ENCODE results near the gene HADHA.

Gene HADHA

GRCh38 chr2:26189123-26189522 is 55.3 kb downstream of the HADHA start:
- no peak overlapping the region for H3K4me3 ChIP-seq (ENCODE audit: low read length)
- H3K4me1 ChIP-seq (ENCODE audit: insufficient read depth, low read length) = no peaks in the 10 kb centered on the region
- H3K9me3 ChIP-seq (ENCODE audit: insufficient read depth, low read depth, low read length) = no peaks in the 10 kb centered on the region
- H3K9ac ChIP-seq (ENCODE audit: low read depth, low read length) = no peak overlapping the region
- no peak overlapping the region for H3K27ac ChIP-seq (ENCODE audit: low read length)
- H3K27me3 ChIP-seq (ENCODE audit: insufficient read depth, low read length) = peaks cover 13% of the 10 kb centered on the region
- peaks cover 53% of the 10 kb centered on the region for H3K36me3 ChIP-seq (ENCODE audit: insufficient read depth, low read depth, low read length)

GRCh38 chr2:26187537-26188104 is 56.8 kb downstream of the HADHA start:
- Histone ChIP-seq H3K9me3 (ENCODE audit: insufficient read depth, low read depth, low read length) (no peaks in the 10 kb centered on the region), H3K4me1 (ENCODE audit: insufficient read depth, low read length) (no peaks in the 10 kb centered on the region), H3K4me3 (ENCODE audit: low read length) (no peak overlapping the region), H3K36me3 (ENCODE audit: insufficient read depth, low read depth, low read length) (peaks cover 43% of the 10 kb centered on the region), H3K9ac (ENCODE audit: low read depth, low read length) (no peak overlapping the region), H3K27me3 (ENCODE audit: insufficient read depth, low read length) (peaks cover 28% of the 10 kb centered on the region), H3K27ac (ENCODE audit: low read length) (no peak overlapping the region)

- Histone ChIP-seq H3K27me3 (ENCODE audit: insufficient read depth, low read length) (peaks cover 33% of the 10 kb centered on the region), H3K27ac (ENCODE audit: low read length) (no peak overlapping the region), H3K9me3 (ENCODE audit: insufficient read depth, low read depth, low read length) (no peaks in the 10 kb centered on the region), H3K4me1 (ENCODE audit: insufficient read depth, low read length) (no peaks in the 10 kb centered on the region), H3K36me3 (ENCODE audit: insufficient read depth, low read depth, low read length) (peaks cover 38% of the 10 kb centered on the region), H3K4me3 (ENCODE audit: low read length) (no peak overlapping the region), H3K9ac (ENCODE audit: low read depth, low read length) (no peak overlapping the region)
Measured at GRCh38 chr2:26187114-26187513, 57.3 kb downstream of the HADHA start.

GRCh38 chr2:26185954-26186770 is 58.3 kb downstream of the HADHA start:
- Histone ChIP-seq H3K9me3 (ENCODE audit: insufficient read depth, low read depth, low read length) (no peaks in the 10 kb centered on the region), H3K9ac (ENCODE audit: low read depth, low read length) (no peak overlapping the region), H3K4me1 (ENCODE audit: insufficient read depth, low read length) (no peaks in the 10 kb centered on the region), H3K4me3 (ENCODE audit: low read length) (no peak overlapping the region), H3K27ac (ENCODE audit: low read length) (no peak overlapping the region), H3K27me3 (ENCODE audit: insufficient read depth, low read length) (peaks cover 38% of the 10 kb centered on the region), H3K36me3 (ENCODE audit: insufficient read depth, low read depth, low read length) (peaks cover 30% of the 10 kb centered on the region; the same call in 1 of the 2 replicates)

- H3K9me3 ChIP-seq (ENCODE audit: insufficient read depth, low read depth, low read length) = no peaks in the 10 kb centered on the region
- no peak overlapping the region for H3K9ac ChIP-seq (ENCODE audit: low read depth, low read length)
- H3K27ac ChIP-seq (ENCODE audit: low read length) = no peak overlapping the region
- H3K36me3 ChIP-seq (ENCODE audit: insufficient read depth, low read depth, low read length) = peaks cover 22% of the 10 kb centered on the region; the same call in 1 of the 2 replicates
- peak overlapping the region; percentile 24; the same call in 1 of the 2 replicates for H3K4me3 ChIP-seq (ENCODE audit: low read length)
- H3K4me1 ChIP-seq (ENCODE audit: insufficient read depth, low read length) = no peaks in the 10 kb centered on the region
- H3K27me3 ChIP-seq (ENCODE audit: insufficient read depth, low read length) = peaks cover 38% of the 10 kb centered on the region
Measured at GRCh38 chr2:26185304-26185928, 59.0 kb downstream of the HADHA start.

GRCh38 chr2:26184555-26185303 is 59.7 kb downstream of the HADHA start:
- H3K4me1 ChIP-seq (ENCODE audit: insufficient read depth, low read length) = peaks cover 4% of the 10 kb centered on the region
- H3K27ac ChIP-seq (ENCODE audit: low read length) = no peak overlapping the region
- H3K4me3 ChIP-seq (ENCODE audit: low read length) = peak overlapping the region; percentile 64
- peak overlapping the region; percentile 41; the same call in 1 of the 2 replicates for H3K9ac ChIP-seq (ENCODE audit: low read depth, low read length)
- peaks cover 42% of the 10 kb centered on the region for H3K27me3 ChIP-seq (ENCODE audit: insufficient read depth, low read length)
- peaks cover 19% of the 10 kb centered on the region; the same call in 1 of the 2 replicates for H3K36me3 ChIP-seq (ENCODE audit: insufficient read depth, low read depth, low read length)
- no peaks in the 10 kb centered on the region for H3K9me3 ChIP-seq (ENCODE audit: insufficient read depth, low read depth, low read length)

- Histone ChIP-seq H3K27ac (ENCODE audit: low read length) (no peak overlapping the region), H3K9me3 (ENCODE audit: insufficient read depth, low read depth, low read length) (no peaks in the 10 kb centered on the region), H3K9ac (ENCODE audit: low read depth, low read length) (peak overlapping the region; percentile 41; the same call in 1 of the 2 replicates), H3K36me3 (ENCODE audit: insufficient read depth, low read depth, low read length) (peaks cover 17% of the 10 kb centered on the region; the same call in 1 of the 2 replicates), H3K4me1 (ENCODE audit: insufficient read depth, low read length) (peaks cover 7% of the 10 kb centered on the region), H3K4me3 (ENCODE audit: low read length) (peak overlapping the region; percentile 64), H3K27me3 (ENCODE audit: insufficient read depth, low read length) (peaks cover 42% of the 10 kb centered on the region)
Measured at GRCh38 chr2:26184121-26184520, 60.3 kb downstream of the HADHA start.

- Histone ChIP-seq H3K4me3 (ENCODE audit: low read length) (no peak overlapping the region), H3K27ac (ENCODE audit: low read length) (no peak overlapping the region), H3K4me1 (ENCODE audit: insufficient read depth, low read length) (peaks cover 9% of the 10 kb centered on the region), H3K36me3 (ENCODE audit: insufficient read depth, low read depth, low read length) (peaks cover 7% of the 10 kb centered on the region; the same call in 1 of the 2 replicates), H3K9me3 (ENCODE audit: insufficient read depth, low read depth, low read length) (no peaks in the 10 kb centered on the region), H3K9ac (ENCODE audit: low read depth, low read length) (no peak overlapping the region), H3K27me3 (ENCODE audit: insufficient read depth, low read length) (peaks cover 42% of the 10 kb centered on the region)
Measured at GRCh38 chr2:26182887-26183630, 61.4 kb downstream of the HADHA start.

- Histone ChIP-seq H3K36me3 (ENCODE audit: insufficient read depth, low read depth, low read length) (peaks cover 6% of the 10 kb centered on the region; the same call in 1 of the 2 replicates), H3K4me3 (ENCODE audit: low read length) (no peak overlapping the region), H3K9me3 (ENCODE audit: insufficient read depth, low read depth, low read length) (no peaks in the 10 kb centered on the region), H3K4me1 (ENCODE audit: insufficient read depth, low read length) (peaks cover 9% of the 10 kb centered on the region), H3K9ac (ENCODE audit: low read depth, low read length) (no peak overlapping the region), H3K27me3 (ENCODE audit: insufficient read depth, low read length) (peaks cover 42% of the 10 kb centered on the region), H3K27ac (ENCODE audit: low read length) (no peak overlapping the region)
Measured at GRCh38 chr2:26182441-26182840, 62.0 kb downstream of the HADHA start.

- Histone ChIP-seq H3K9ac (ENCODE audit: low read depth, low read length) (peak overlapping the region; percentile 84; the same call in 1 of the 2 replicates), H3K36me3 (ENCODE audit: insufficient read depth, low read depth, low read length) (peaks cover 13% of the 10 kb centered on the region; the same call in 1 of the 2 replicates), H3K9me3 (ENCODE audit: insufficient read depth, low read depth, low read length) (no peaks in the 10 kb centered on the region), H3K4me1 (ENCODE audit: insufficient read depth, low read length) (peaks cover 15% of the 10 kb centered on the region), H3K27me3 (ENCODE audit: insufficient read depth, low read length) (peaks cover 35% of the 10 kb centered on the region), H3K27ac (ENCODE audit: low read length) (peak overlapping the region; percentile 84), H3K4me3 (ENCODE audit: low read length) (peak overlapping the region; percentile 74; the same call in 1 of the 2 replicates)
Measured at GRCh38 chr2:26179446-26179913, 65.0 kb downstream of the HADHA start.

Measured in iPS-20b (cell line).